ENCODE measurements around the gene BORCS5.

BORCS5 gene

DNA sequence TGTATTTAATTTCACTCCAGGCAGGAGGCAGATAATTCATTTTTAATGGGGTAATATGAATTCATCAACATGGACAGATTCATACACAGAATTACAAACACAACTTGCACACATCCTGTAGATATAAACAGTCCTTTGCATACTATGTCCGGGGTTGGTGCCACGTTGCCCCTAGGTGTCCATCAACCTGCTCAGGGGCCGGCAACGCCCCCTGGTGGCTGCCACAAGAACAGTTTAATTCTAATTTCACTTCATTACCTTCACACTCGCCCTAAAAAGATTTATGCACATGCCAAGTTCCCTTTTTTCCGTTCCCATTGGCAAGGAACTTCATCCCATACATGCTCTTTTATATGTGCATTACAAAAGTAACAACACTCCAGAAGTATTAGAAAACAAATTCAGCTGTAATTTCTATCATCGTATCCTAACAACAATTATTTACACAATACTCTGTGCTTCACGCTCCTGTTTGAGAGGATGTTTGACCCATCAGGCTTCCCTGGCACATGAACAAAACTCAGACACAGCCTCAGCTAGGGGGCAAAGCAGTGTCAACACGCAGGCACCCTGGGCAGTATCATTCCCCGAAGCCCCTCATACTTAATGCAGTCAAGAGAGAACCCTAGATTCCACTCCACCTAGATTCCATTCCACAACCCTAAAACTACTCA is 22.4 kb upstream of the BORCS5 start:
- CTCF ChIA-PET = interaction anchor here (0.7 to 5.9 kb wide), 19 partner anchors 8 to 780 kb away, joined by 3 to 85 read pairs (median 4); partner anchors contain the start of gene MANSC1

DNA sequence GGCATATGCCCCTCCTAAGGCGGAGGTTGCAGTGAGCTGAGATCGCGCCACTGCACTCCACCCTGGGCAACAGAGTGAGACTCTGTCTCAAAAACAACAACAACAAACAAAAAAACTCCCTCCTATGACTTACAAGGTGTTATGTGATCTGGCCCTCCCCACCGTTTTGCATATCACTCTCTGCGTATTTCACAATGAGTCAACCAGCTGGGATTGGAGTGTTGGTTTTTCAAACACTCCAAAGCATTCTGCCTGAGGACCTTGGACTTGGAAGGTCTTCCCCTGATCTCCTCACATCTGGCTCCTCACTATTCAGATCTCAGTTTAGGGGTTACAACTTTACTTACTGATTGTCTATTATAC is 20.8 kb upstream of the BORCS5 start:
- ChIA-PET POLR2A (no interaction called here), CTCF (interaction anchor here (0.6 to 5.9 kb wide), 11 partner anchors 10 to 1836 kb away, joined by 3 to 85 read pairs (median 5); partner anchors contain the start of genes BORCS5 and MANSC1)
- TF ChIP-seq, protein P1, sequence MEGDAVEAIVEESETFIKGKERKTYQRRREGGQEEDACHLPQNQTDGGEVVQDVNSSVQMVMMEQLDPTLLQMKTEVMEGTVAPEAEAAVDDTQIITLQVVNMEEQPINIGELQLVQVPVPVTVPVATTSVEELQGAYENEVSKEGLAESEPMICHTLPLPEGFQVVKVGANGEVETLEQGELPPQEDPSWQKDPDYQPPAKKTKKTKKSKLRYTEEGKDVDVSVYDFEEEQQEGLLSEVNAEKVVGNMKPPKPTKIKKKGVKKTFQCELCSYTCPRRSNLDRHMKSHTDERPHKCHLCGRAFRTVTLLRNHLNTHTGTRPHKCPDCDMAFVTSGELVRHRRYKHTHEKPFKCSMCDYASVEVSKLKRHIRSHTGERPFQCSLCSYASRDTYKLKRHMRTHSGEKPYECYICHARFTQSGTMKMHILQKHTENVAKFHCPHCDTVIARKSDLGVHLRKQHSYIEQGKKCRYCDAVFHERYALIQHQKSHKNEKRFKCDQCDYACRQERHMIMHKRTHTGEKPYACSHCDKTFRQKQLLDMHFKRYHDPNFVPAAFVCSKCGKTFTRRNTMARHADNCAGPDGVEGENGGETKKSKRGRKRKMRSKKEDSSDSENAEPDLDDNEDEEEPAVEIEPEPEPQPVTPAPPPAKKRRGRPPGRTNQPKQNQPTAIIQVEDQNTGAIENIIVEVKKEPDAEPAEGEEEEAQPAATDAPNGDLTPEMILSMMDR (IDR thresholded peaks at IDR 0.05; ENCODE audit: insufficient read depth, low read length, missing control alignments) = no peak

More for the DNA sequence above, 22.4 kb upstream of the BORCS5 start:
- TF ChIP-seq, protein P1 (IDR thresholded peaks at IDR 0.05; ENCODE audit: insufficient read depth, low read length, missing control alignments) = peak; percentile 73
- POLR2A ChIA-PET = no interaction called here
- no peak for DNase-seq (ENCODE audit: low read depth, low spot score)
- no peak overlapping the region for H3K4me3 ChIP-seq (ENCODE audit: low read depth, low read length)

DNA sequence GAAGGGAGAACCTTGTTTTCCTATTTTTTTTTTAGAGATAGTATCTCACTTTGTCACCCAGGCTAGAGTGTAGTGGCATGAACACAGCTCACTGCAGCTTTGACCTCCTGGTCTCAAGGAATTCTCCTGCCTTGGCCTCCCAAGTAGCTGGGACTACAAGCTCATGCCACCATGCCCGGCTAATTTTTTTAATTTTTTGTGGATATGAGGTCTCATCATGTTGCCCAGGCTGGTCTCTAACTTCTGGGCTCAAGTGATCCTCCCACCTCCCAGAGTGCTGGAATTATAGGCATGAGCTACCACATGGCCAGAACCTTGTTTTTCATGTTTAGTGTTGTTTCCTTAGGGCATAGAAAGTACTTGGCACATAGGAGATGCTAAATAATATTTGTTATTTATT is 20.4 kb upstream of the BORCS5 start:
- TF ChIP-seq, protein P1 (IDR thresholded peaks at IDR 0.05; ENCODE audit: insufficient read depth, low read length, missing control alignments) = no peak
- ChIA-PET POLR2A (no interaction called here), CTCF (interaction anchor here (0.6 to 5.9 kb wide), 10 partner anchors 10 to 782 kb away, joined by 3 to 85 read pairs (median 6); partner anchors contain the start of genes BORCS5 and MANSC1)
- H3K4me3 ChIP-seq (ENCODE audit: low read depth, low read length) = no peak overlapping the region
- no peak for DNase-seq (ENCODE audit: low read depth, low spot score)

More for the DNA sequence above, 20.8 kb upstream of the BORCS5 start:
- H3K4me3 ChIP-seq (ENCODE audit: low read depth, low read length) = no peak overlapping the region
- no peak for DNase-seq (ENCODE audit: low read depth, low spot score)

DNA sequence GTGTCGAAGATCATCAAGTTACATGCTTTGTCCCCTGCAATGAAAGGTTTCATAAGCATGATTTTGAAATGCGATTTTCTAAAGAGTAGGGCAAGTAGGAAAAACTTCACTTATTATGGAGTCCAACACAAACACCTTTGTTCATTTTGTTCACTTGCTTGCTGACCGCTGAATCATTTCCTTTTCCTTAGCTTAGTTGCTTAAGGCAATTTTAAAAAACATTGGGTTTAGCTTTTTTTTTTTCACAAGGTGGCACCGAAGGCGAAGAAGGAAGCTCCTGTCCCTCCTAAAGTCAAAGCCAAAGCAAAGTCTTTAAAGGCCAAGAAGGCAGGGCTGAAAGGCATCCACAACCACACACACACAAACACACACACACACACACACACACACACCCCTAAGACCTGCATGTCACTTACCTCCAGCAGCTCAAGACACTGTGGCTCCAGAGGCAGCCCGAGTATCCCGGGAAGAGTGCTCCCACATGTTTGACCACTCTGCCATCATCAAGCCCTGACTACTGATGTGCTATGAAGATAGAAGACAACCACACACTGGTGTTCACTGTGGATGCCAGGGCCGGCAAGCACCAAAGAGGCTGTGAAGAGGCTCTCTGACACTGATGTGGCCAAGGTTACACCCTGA is 18.2 kb upstream of the BORCS5 start:
- POLR2A ChIA-PET = no interaction called here
- DNase-seq (ENCODE audit: low read depth, low spot score) = no peak
- CTCF ChIA-PET = interaction anchor here (1.1 to 2.2 kb wide), 2 partner anchors 10 to 300 kb away, joined by 3 to 16 read pairs; no protein-coding TSS in a partner anchor
- TF ChIP-seq, protein P1 (IDR thresholded peaks at IDR 0.05; ENCODE audit: insufficient read depth, low read length, missing control alignments) = no peak
- no peak overlapping the region for H3K4me3 ChIP-seq (ENCODE audit: low read depth, low read length)

DNA sequence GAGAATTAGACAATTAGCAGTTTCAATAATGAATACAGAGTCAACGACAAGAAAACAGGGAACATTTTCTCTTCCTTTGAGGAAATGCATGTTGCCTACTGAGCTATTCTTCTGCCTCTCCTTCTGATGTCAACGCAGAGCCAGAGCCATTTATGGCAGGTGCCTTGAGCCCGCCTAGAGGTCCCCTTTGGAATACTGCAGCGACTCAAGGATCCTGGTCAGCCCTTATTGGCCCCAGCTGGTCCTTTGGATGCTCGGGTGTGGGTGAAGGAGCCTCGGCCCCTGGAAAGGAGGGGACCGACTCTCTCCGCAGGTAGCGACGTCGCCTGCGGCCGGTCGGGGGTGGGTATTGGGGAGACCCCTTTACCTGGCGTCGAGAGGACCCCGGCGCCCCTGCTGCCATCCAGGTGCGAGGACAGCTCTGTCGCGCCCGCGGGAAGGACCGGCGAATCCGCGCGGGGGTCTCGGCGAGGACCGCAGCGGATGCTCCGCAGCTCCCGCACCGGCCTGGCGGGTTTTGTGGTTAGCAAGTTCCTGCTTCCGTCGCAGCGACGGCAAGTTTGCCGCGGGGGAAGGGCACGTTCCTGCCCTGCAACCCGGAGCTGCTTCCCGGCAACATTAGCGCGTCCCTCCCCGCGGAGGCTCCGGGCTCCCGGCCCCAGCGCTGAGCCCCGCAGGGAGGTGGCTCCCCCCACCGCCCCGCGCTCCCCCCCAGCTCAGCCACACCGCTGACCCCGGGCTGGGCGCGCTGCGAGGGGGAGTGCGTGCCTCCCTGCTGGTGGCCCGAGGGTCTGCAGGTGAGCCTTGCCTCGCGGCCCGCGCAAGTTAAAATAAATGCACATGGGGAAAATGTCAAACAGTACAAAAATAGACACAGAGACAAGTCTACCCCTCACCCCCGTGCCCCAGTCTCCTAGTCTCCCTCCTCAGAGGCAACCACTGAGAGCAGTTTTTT is 6.9 kb upstream of the BORCS5 start, which contains the start of gene MANSC1:
TSS of gene MANSC1 (minus strand) at position 532 of the 955 bp plus-strand sequence. CDS start 6,928 bp downstream, outside the sequence.
- ChIA-PET CTCF (interaction anchor here (0.5 to 2.4 kb wide), 11 partner anchors 11 to 317 kb away, joined by 3 to 18 read pairs (median 4); no protein-coding TSS in a partner anchor), POLR2A (no interaction called here)
- DNase-seq (ENCODE audit: low read depth, low spot score) = no peak
- H3K4me3 ChIP-seq (ENCODE audit: low read depth, low read length) = peak within 1 kb of the TSS; percentile 63
- TF ChIP-seq, protein P1 (IDR thresholded peaks at IDR 0.05; ENCODE audit: insufficient read depth, low read length, missing control alignments) = peak; percentile 41
